K562 (cell line): ENCODE data around the gene COCH. TPM values are rescaled to one million over a fixed set of nuclear protein-coding genes. Genes with fewer than 3 reads are reported as not detected.

Source experiments
- ATAC-seq: fragments of 200-7000 bp; cut with Tn5 transposase; 3 replicates; pipeline ENCODE4 v1.9.1; 2020; ENCODE audit warnings: moderate library complexity
- BruUV-seq: library from RNA; stranded (reverse); fragments of 400-500 nt; replicated peaks from 2 replicates; lab custom pipeline; 2021; lab: Mats Ljungman, UMichigan
- CTCF ChIA-PET: fragments of 300-600 bp; formaldehyde crosslinking; extraction: SDS; loops from one replicate; lab custom pipeline; 2021; ENCODE audit warnings: low intra/inter-chr PET ratio; lab: Yijun Ruan, JAX
- POLR2A ChIA-PET: fragments of 300-600, 350-650 bp; sonication (Branson Sonifier 250); formaldehyde crosslinking; extraction: SDS; loops from one replicate; lab custom pipeline; 2021; ENCODE audit warnings: antibody characterized with exemption, inconsistent platforms; lab: Yijun Ruan, JAX
- DNase-seq, 4 experiments: peaks; one replicate each; pipeline versions ENCODE4 v3.0.0 to v3.0.0-alpha.2; 2011 to 2018; ENCODE audit warnings: low spot score in 3 of 4, mixed read lengths in 3 of 4; ENCODE audit errors: extremely low read depth in 1 of 4
- FAIRE-seq: peaks from 2 replicates; lab custom pipeline; 2011; peaks lifted over from hg19 to GRCh38; lab: Jason Lieb, UNC
- H2AFZ ChIP-seq: 2 replicates; pipeline ENCODE4 v1.6.0; 2011; ENCODE audit warnings: low read depth, low read length, control low read depth, inconsistent platforms
- H3K27ac ChIP-seq: fragments of 200-600 bp; 3 replicates; pipeline ENCODE4 v1.8.0; 2011; ENCODE audit warnings: low read depth, mild to moderate bottlenecking, control low read depth, inconsistent platforms, low read length, moderate library complexity, mixed read lengths; ENCODE audit errors: extremely low read depth
- H3K27me3 ChIP-seq, 2 experiments: fragments of 300-600 bp in 1 of 2; 2 replicates in 1 of 2; 3 replicates in 1 of 2; pipeline versions ENCODE4 v1.6.0 to v1.8.0; 2011; ENCODE audit warnings: inconsistent platforms in 2 of 2, low read length in 2 of 2, mild to moderate bottlenecking in 1 of 2, mixed read lengths in 1 of 2, moderate library complexity in 1 of 2; ENCODE audit not compliant: control insufficient read depth in 2 of 2, insufficient read depth in 2 of 2
- H3K36me3 ChIP-seq: fragments of 300-600 bp; 3 replicates; pipeline ENCODE4 v1.8.0; 2011; ENCODE audit warnings: mild to moderate bottlenecking, low read length, inconsistent platforms; ENCODE audit not compliant: control insufficient read depth, insufficient read depth
- H3K4me1 ChIP-seq, 2 experiments: fragments of 200-600 bp in 1 of 2; replicated peaks in 1 of 2; 2 replicates in 1 of 2; 3 replicates in 1 of 2; pipeline versions ENCODE4 v1.5.1 to v1.8.0; 2011; ENCODE audit warnings: inconsistent platforms in 2 of 2, low read length in 2 of 2, mild to moderate bottlenecking in 1 of 2, mixed read lengths in 1 of 2, moderate library complexity in 1 of 2; ENCODE audit not compliant: control insufficient read depth in 2 of 2, insufficient read depth in 2 of 2
- H3K4me2 ChIP-seq: 2 replicates; pipeline ENCODE4 v1.6.1; 2011; ENCODE audit warnings: low read length, control low read depth, inconsistent platforms, mixed read lengths; ENCODE audit not compliant: insufficient read depth
- H3K4me3 ChIP-seq: fragments of 200-600 bp; sonication (generic), shearing (Covaris generic); 2 replicates; pipeline ENCODE4 v1.5.1; 2016; ENCODE audit warnings: control low read depth, inconsistent platforms
- H3K79me2 ChIP-seq: fragments of 200-600 bp; 3 replicates; pipeline ENCODE4 v1.8.0; 2011; ENCODE audit warnings: low read length, inconsistent platforms; ENCODE audit not compliant: control insufficient read depth, insufficient read depth
- H3K9ac ChIP-seq, 2 experiments: 2 replicates each; pipeline versions ENCODE4 v1.6.0 to v1.6.1; 2011; ENCODE audit warnings: low read depth in 2 of 2, low read length in 2 of 2, control low read depth in 1 of 2, inconsistent platforms in 1 of 2, mild to moderate bottlenecking in 1 of 2, mixed read lengths in 1 of 2; ENCODE audit not compliant: insufficient read depth in 1 of 2
- H3K9me1 ChIP-seq: one replicate; pipeline ENCODE4 v1.6.0; 2011; ENCODE audit warnings: inconsistent platforms, mild to moderate bottlenecking, low read length, moderate library complexity; ENCODE audit not compliant: control insufficient read depth, insufficient read depth
- H3K9me3 ChIP-seq: replicated peaks from 2 replicates; pipeline ENCODE4 v1.5.1; 2011; ENCODE audit warnings: low read depth, low read length, inconsistent platforms; ENCODE audit not compliant: control insufficient read depth, insufficient read depth
- H4K20me1 ChIP-seq: replicated peaks from 2 replicates; pipeline ENCODE4 v1.6.1; 2011; ENCODE audit warnings: low read length, inconsistent platforms, mixed read lengths; ENCODE audit not compliant: control insufficient read depth, insufficient read depth
- CBFA2T2 ChIP-seq: fragments of 450-650 bp; conservative IDR thresholded peaks from 2 replicates; pipeline ENCODE4 v1.6.1; 2017; ENCODE audit warnings: mild to moderate bottlenecking
- GMEB1 ChIP-seq: fragments of 250-450 bp; sonication (Bioruptor Pico); IDR thresholded peaks from 2 replicates; pipeline ENCODE4 v1.4.0; 2020; ENCODE audit warnings: mild to moderate bottlenecking
- HDAC1 ChIP-seq, 2 experiments: fragments of 450-650 bp; IDR thresholded peaks; 2 replicates each; pipeline ENCODE4 v1.6.1; 2016 to 2017; ENCODE audit warnings: inconsistent platforms in 1 of 2, mild to moderate bottlenecking in 1 of 2, moderate library complexity in 1 of 2
- JUNB ChIP-seq: fragments of 450-650 bp; formaldehyde crosslinking; conservative IDR thresholded peaks from 2 replicates; pipeline ENCODE4 v1.4.0; 2020; ENCODE audit warnings: mild to moderate bottlenecking
- MEF2A ChIP-seq: IDR thresholded peaks from 2 replicates; pipeline ENCODE4 v1.6.1; 2011; ENCODE audit warnings: low read depth, mild to moderate bottlenecking, low read length, moderate library complexity; ENCODE audit not compliant: control insufficient read depth
- PTRF ChIP-seq: fragments of 450-650 bp; IDR thresholded peaks from 2 replicates; pipeline ENCODE4 v1.6.1; 2016; ENCODE audit warnings: mild to moderate bottlenecking, missing genetic modification characterization, missing compliant biosample characterization
- SMARCC2 ChIP-seq: fragments of 450-650 bp; IDR thresholded peaks from 2 replicates; pipeline ENCODE4 v1.6.1; 2017; ENCODE audit warnings: antibody characterized with exemption, moderate library complexity, mild to moderate bottlenecking, low read depth
- SMC3 ChIP-seq: conservative IDR thresholded peaks from 2 replicates; pipeline ENCODE4 v1.6.1; 2011; ENCODE audit warnings: low read depth, low read length, improper control_type of control experiment; ENCODE audit not compliant: insufficient read depth
- ZFP1 ChIP-seq: fragments of 450-650 bp; formaldehyde crosslinking; IDR thresholded peaks from 2 replicates; pipeline ENCODE4 v1.4.0; 2020; ENCODE audit warnings: mild to moderate bottlenecking, mixed read lengths
- ZNF174 ChIP-seq: fragments of 250-450 bp; sonication (Bioruptor Pico); IDR thresholded peaks from 2 replicates; pipeline ENCODE4 v1.4.0; 2020; ENCODE audit warnings: mild to moderate bottlenecking
- ZNF589 ChIP-seq: fragments of 200-800 bp; sonication (Bioruptor generic); IDR thresholded peaks from 2 replicates; pipeline ENCODE4 v1.6.1; 2016; ENCODE audit warnings: low read depth, missing genetic modification characterization, missing compliant biosample characterization
- ZNF639 ChIP-seq, 2 experiments: fragments of 200-800 bp in 1 of 2; sonication (Bioruptor generic) in 1 of 2; sonication (generic) in 1 of 2; formaldehyde crosslinking in 1 of 2; IDR thresholded peaks in 1 of 2; conservative IDR thresholded peaks in 1 of 2; 2 replicates each; pipeline versions ENCODE4 v1.5.0 to v1.6.1; 2016 to 2020; ENCODE audit warnings: missing compliant biosample characterization in 1 of 2, missing genetic modification characterization in 1 of 2, missing genetic modification reagents in 1 of 2
- WGBS: fragments of 100-300 bp; shearing (Covaris generic); methylation state at CpG from one replicate; pipeline ENCODE4 v1.1.6; 2016; ENCODE audit warnings: low coverage, mixed read lengths; ENCODE audit not compliant: insufficient coverage; ENCODE audit errors: missing lambda C conversion rate; 5-methylcytosine and 5-hydroxymethylcytosine counted together
- in situ Hi-C: fragments of 300-500 bp; cut with MboI; formaldehyde crosslinking; loops from 4 replicates; pipeline ENCODE4 v1.15.0; 2018; ENCODE audit warnings: inconsistent platforms, mixed read lengths
- intact Hi-C: fragments of 100-400 bp; cut with micrococcal nuclease; formaldehyde crosslinking; loops from 2 replicates; pipeline ENCODE4 v1.14.2; 2022
- polyA plus RNA-seq, 8 experiments: library from polyadenylated mRNA; depleted of rRNA in 4 of 8; stranded (reverse) in 5 of 8; unstranded in 3 of 8; fragments of >200 nt; fragmentation: Nextera tagmentation in 2 of 8; fragmentation: Illumina TruSeq in 1 of 8; extraction: Ambion mirVana in 2 of 8; extraction: Trizol in 1 of 8; gene quantifications; 2 replicates each; pipeline versions ENCODE4 v1.2.1 to v1.2.3, GENCODE V29; 2011 to 2014; ENCODE audit warnings: inconsistent platforms in 1 of 8, missing spikeins in 1 of 8
- total RNA-seq, 7 experiments: library from RNA; depleted of rRNA in 6 of 7; stranded (reverse); fragments of >200 nt in 6 of 7; fragmentation: Illumina TruSeq in 2 of 7; extraction: Trizol in 2 of 7; gene quantifications; 2 replicates each; pipeline versions ENCODE4 v1.2.1 to v1.2.3, GENCODE V29; 2011 to 2021; ENCODE audit warnings: low replicate concordance in 1 of 7

The COCH gene
- total and polyA plus RNA-seq, 9 of the 15 experiments (the other 6 are each of a cell fraction or from before 2014, with no cell fraction given): 27.0 to 141 (median 69.3) TPM

GRCh38 chr14:30925254-30925653, 50.9 kb downstream of the COCH start:
- DNase-seq: no peak
- intact Hi-C loops (no loop called here), in situ Hi-C loops (no loop called here)
- Histone ChIP-seq H3K9me3 (no peaks in the 10 kb centered on the region), H3K27ac (no peak overlapping the region), H3K9me1 (no peaks in the 10 kb centered on the region), H3K36me3 (peaks cover 25% of the 10 kb centered on the region; the same call in 1 of the 3 replicates), H3K9ac (no peak overlapping the region), H3K4me3 (no peak overlapping the region), H4K20me1 (no peaks in the 10 kb centered on the region), H3K79me2 (peaks cover 15% of the 10 kb centered on the region; the same call in 2 of the 3 replicates), H3K27me3 (no peaks in the 10 kb centered on the region), H2AFZ (no peak overlapping the region), H3K4me2 (no peak overlapping the region), H3K4me1 (no peaks in the 10 kb centered on the region)
- TF ChIP-seq HDAC1 (IDR thresholded peaks at IDR 0.05): no peak
- no peak for TF ChIP-seq SMC3
- no peak for TF ChIP-seq ZNF639 (CRISPR knock-in tag; conservative IDR thresholded peaks at IDR 0.05 in 1 of 2, IDR thresholded peaks at IDR 0.05 in 1 of 2)
- no TSS peak for BruUV-seq
- no peak for FAIRE-seq
- CTCF ChIA-PET: no interaction called here
- 92% methylated on average over 1 of the region's 2 CpGs for WGBS
- POLR2A ChIA-PET: no interaction called here
- no peak for ATAC-seq

GRCh38 chr14:30928462-30928861, 54.1 kb downstream of the COCH start:
- no peak for DNase-seq
- Histone ChIP-seq H3K9ac (no peak overlapping the region), H3K27ac (peak overlapping the region; percentile 19; the same call in 1 of the 3 replicates), H3K4me2 (no peak overlapping the region), H3K36me3 (peaks cover 33% of the 10 kb centered on the region; the same call in 1 of the 3 replicates), H3K79me2 (peaks cover 9% of the 10 kb centered on the region; the same call in 2 of the 3 replicates), H3K4me1 (no peaks in the 10 kb centered on the region), H4K20me1 (no peaks in the 10 kb centered on the region), H3K27me3 (no peaks in the 10 kb centered on the region), H3K9me1 (no peaks in the 10 kb centered on the region), H3K4me3 (no peak overlapping the region), H3K9me3 (no peaks in the 10 kb centered on the region), H2AFZ (no peak overlapping the region)
- intact Hi-C loops (no loop called here), in situ Hi-C loops (no loop called here)
- TSS peak; percentile 18 for BruUV-seq
- no peak for ATAC-seq
- ChIA-PET CTCF (no interaction called here), POLR2A (interaction anchor here (1.1 kb wide), 1 partner anchor 370 kb away, joined by 3 read pairs; no protein-coding TSS in a partner anchor)
- no peak for FAIRE-seq
- TF ChIP-seq MEF2A (no peak), SMARCC2 (no peak), GMEB1 (CRISPR knock-in tag) (no peak), JUNB (CRISPR knock-in tag) (no peak), CBFA2T2 (no peak), PTRF (tag) (no peak), ZFP1 (no peak), ZNF174 (CRISPR knock-in tag) (no peak), ZNF589 (no peak), ZNF639 (CRISPR knock-in tag; conservative IDR thresholded peaks at IDR 0.05 in 1 of 2, IDR thresholded peaks at IDR 0.05 in 1 of 2) (no peak)
